Caco-2 (cell line): ENCODE measurements around the gene HES3. TPM values are rescaled to one million over a fixed set of nuclear protein-coding genes. Genes with fewer than 3 reads are reported as not detected.
A peak's percentile ranks its signal among the peaks of the same experiment; 100 is the strongest.

Experiments used
- BruUV-seq: library from RNA; stranded (reverse); fragments of 400-500 nt; replicated peaks from 2 replicates; lab custom pipeline; 2021; lab: Mats Ljungman, UMichigan
- CTCF ChIA-PET: fragments of 300-600 bp; sonication (Branson Sonifier 250); formaldehyde crosslinking; loops from one replicate; lab custom pipeline; 2022; ENCODE audit warnings: antibody characterized with exemption; lab: Charles Lee
- POLR2A ChIA-PET: fragments of 300-600 bp; sonication (Branson Sonifier 250); formaldehyde crosslinking; loops from one replicate; lab custom pipeline; 2022; ENCODE audit warnings: antibody characterized with exemption; lab: Charles Lee
- DNase-seq, 2 experiments: peaks; one replicate each; pipeline versions ENCODE4 v3.0.0 to v3.0.0-alpha.2; 2020 to 2022
- H3K27me3 ChIP-seq: replicated peaks from 2 replicates; pipeline ENCODE4 v1.6.0; 2011; ENCODE audit warnings: low read length; ENCODE audit not compliant: control insufficient read depth, insufficient read depth
- H3K36me3 ChIP-seq: 2 replicates; pipeline ENCODE4 v1.5.1; 2011; ENCODE audit warnings: low read length; ENCODE audit not compliant: control insufficient read depth, insufficient read depth
- H3K4me1 ChIP-seq: fragments of 250-450 bp; sonication (Bioruptor Pico); 2 replicates; pipeline ENCODE4 v1.5.1; 2020; ENCODE audit warnings: mild to moderate bottlenecking
- H3K4me3 ChIP-seq: 2 replicates; pipeline ENCODE4 v1.5.1; 2011; ENCODE audit warnings: low read depth, mild to moderate bottlenecking, control low read depth, low read length
- H3K9me3 ChIP-seq: fragments of 250-450 bp; sonication (Bioruptor Pico); 2 replicates; pipeline ENCODE4 v1.5.1; 2020; ENCODE audit warnings: mild to moderate bottlenecking, moderate library complexity
- H3K27ac Mint-ChIP-seq: one replicate; pipeline ENCODE4 v1.8.0; 2022; ENCODE audit warnings: mixed read lengths; ENCODE audit not compliant: unreplicated experiment
- H3K27me3 Mint-ChIP-seq: one replicate; pipeline ENCODE4 v1.8.0; 2022; ENCODE audit warnings: mixed read lengths; ENCODE audit not compliant: insufficient read depth, unreplicated experiment
- H3K36me3 Mint-ChIP-seq: one replicate; pipeline ENCODE4 v1.8.0; 2022; ENCODE audit warnings: mild to moderate bottlenecking, mixed read lengths; ENCODE audit not compliant: insufficient read depth, unreplicated experiment
- H3K4me1 Mint-ChIP-seq: one replicate; pipeline ENCODE4 v1.8.0; 2022; ENCODE audit warnings: low read depth, mixed read lengths; ENCODE audit not compliant: unreplicated experiment
- H3K4me3 Mint-ChIP-seq: one replicate; pipeline ENCODE4 v1.8.0; 2022; ENCODE audit warnings: mild to moderate bottlenecking, moderate library complexity, mixed read lengths; ENCODE audit not compliant: unreplicated experiment
- H3K9me3 Mint-ChIP-seq: one replicate; pipeline ENCODE4 v1.8.0; 2022; ENCODE audit warnings: mixed read lengths; ENCODE audit not compliant: unreplicated experiment
- CTCF ChIP-seq, 2 experiments: fragments of 200-600 bp in 1 of 2; IDR thresholded peaks; 1 replicate in 1 of 2; 2 replicates in 1 of 2; pipeline versions ENCODE4 v1.5.1 to v1.8.0; 2011 to 2022; ENCODE audit warnings: antibody characterized with exemption in 1 of 2, control low read depth in 1 of 2, inconsistent platforms in 1 of 2, low read depth in 1 of 2, low read length in 1 of 2, mild to moderate bottlenecking in 1 of 2, moderate library complexity in 1 of 2; ENCODE audit not compliant: insufficient read depth in 1 of 2, severe bottlenecking in 1 of 2, unreplicated experiment in 1 of 2
- intact Hi-C: fragments of 100-400 bp; cut with micrococcal nuclease; formaldehyde crosslinking; loops from one replicate; pipeline ENCODE4 v1.10.0; 2022; ENCODE audit not compliant: unreplicated experiment
- total RNA-seq: library from RNA; stranded (reverse); gene quantifications from 2 replicates; pipeline ENCODE4 v1.2.3, GENCODE V29; 2022

The HES3 gene
- total RNA-seq, 1 experiment from 2014 or later = not detected

GRCh38 chr1:6205849-6206519 is 38.0 kb upstream of the HES3 start, which contains the start of gene RNF207:
RNF207 (plus strand) TSS chr1:6206119; CDS start chr1:6206536, 417 bp downstream.
- DNase-seq = peak; percentile 86 to 88
- no peak for TF ChIP-seq CTCF (IDR thresholded peaks at IDR 0.05; ENCODE audit: insufficient read depth in 1 of 2, low read depth in 1 of 2, low read length in 1 of 2, severe bottlenecking in 1 of 2, unreplicated experiment in 1 of 2)
- peak within 1 kb of the TSS; percentile 91 for H3K4me3 ChIP-seq
- no peaks in the 10 kb centered on the region for H3K27me3 ChIP-seq
- Mint-ChIP-seq H3K27ac (no peak within 1 kb of the TSS), H3K36me3 (no peaks in the 10 kb centered on the region), H3K27me3 (no peaks in the 10 kb centered on the region), H3K9me3 (no peaks in the 10 kb centered on the region), H3K4me1 (no peaks in the 10 kb centered on the region), H3K4me3 (peak within 1 kb of the TSS; percentile 84)
- no peaks in the 10 kb centered on the region for H3K36me3 ChIP-seq
- intact Hi-C loops = no loop called here
- POLR2A ChIA-PET = interaction anchor here (0.7 to 1.3 kb wide), 2 partner anchors 29 to 38 kb away, joined by 3 to 6 read pairs; partner anchors contain the start of gene ICMT
- BruUV-seq = no TSS peak
- H3K9me3 ChIP-seq = no peaks in the 10 kb centered on the region
- CTCF ChIA-PET = interaction anchor here (0.7 to 1.0 kb wide), 5 partner anchors 29 to 156 kb away, joined by 3 to 9 read pairs (median 5); no protein-coding TSS in a partner anchor
- no peaks in the 10 kb centered on the region; the same call in 1 of the 2 replicates for H3K4me1 ChIP-seq

GRCh38 chr1:6206520-6206855 is 37.5 kb upstream of the HES3 start:
- H3K4me3 Mint-ChIP-seq = peak overlapping the region; percentile 84
- H3K4me1 Mint-ChIP-seq = no peaks in the 10 kb centered on the region
- H3K9me3 Mint-ChIP-seq = no peaks in the 10 kb centered on the region
- DNase-seq = no peak
- no peaks in the 10 kb centered on the region for H3K36me3 ChIP-seq
- no peak overlapping the region for H3K27ac Mint-ChIP-seq
- H3K36me3 Mint-ChIP-seq = no peaks in the 10 kb centered on the region
- peak overlapping the region; percentile 91 for H3K4me3 ChIP-seq
- POLR2A ChIA-PET = interaction anchor here (0.7 to 1.3 kb wide), 2 partner anchors 29 to 39 kb away, joined by 3 to 6 read pairs; partner anchors contain the start of gene ICMT
- no peaks in the 10 kb centered on the region for H3K27me3 ChIP-seq
- TF ChIP-seq CTCF (IDR thresholded peaks at IDR 0.05; ENCODE audit: insufficient read depth in 1 of 2, low read depth in 1 of 2, low read length in 1 of 2, severe bottlenecking in 1 of 2, unreplicated experiment in 1 of 2) = no peak
- no peaks in the 10 kb centered on the region for H3K27me3 Mint-ChIP-seq
- H3K9me3 ChIP-seq = no peaks in the 10 kb centered on the region
- CTCF ChIA-PET = interaction anchor here (0.7 to 1.0 kb wide), 5 partner anchors 28 to 157 kb away, joined by 3 to 9 read pairs (median 5); no protein-coding TSS in a partner anchor
- no TSS peak for BruUV-seq
- intact Hi-C loops = no loop called here
- H3K4me1 ChIP-seq = no peaks in the 10 kb centered on the region; the same call in 1 of the 2 replicates

DNA sequence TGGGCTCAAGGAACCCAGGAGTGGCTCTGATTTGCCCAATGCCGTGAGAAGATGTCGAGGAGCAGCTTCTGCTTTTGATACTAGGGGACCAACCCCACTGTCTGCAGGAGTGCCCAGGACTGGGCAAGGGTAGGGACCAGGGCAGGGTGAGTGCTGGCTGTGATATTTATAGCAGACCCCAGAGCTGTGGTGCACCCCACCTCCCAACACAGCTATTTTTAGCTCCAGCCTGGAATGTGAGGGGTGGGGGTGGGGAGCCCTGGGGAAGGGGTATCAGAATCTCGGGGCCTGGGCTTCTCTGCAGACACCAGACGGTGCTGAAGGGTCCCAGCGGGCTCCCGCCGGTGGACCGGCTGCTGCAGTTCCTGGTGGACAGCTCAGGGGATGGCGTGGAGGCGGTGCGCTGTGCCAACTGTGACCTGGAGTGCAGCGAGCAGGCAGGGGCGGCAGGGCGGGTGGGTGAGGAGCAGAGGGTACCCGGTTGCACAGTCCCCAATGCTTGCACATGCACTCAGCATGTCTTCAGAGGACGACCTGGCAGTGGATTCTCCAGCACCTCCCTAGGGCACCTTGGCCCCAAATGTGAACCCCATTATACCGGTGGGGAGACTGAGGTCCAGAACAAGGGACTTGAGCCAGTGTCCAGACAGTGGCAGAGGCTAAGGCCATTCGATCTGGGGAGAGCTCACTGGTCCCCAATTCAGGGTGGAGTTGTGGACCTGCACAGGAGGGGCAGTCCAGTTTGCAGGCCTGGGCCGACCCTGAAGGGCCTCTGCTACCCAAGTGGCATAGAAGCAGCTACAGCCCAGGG is 36.7 kb upstream of the HES3 start:
- Mint-ChIP-seq H3K27me3 (no peaks in the 10 kb centered on the region), H3K4me1 (no peaks in the 10 kb centered on the region), H3K36me3 (peaks cover 4% of the 10 kb centered on the region), H3K27ac (no peak overlapping the region), H3K4me3 (peak overlapping the region; percentile 84), H3K9me3 (no peaks in the 10 kb centered on the region)
- no peak for DNase-seq
- BruUV-seq = TSS peak; percentile 51
- H3K4me3 ChIP-seq = no peak overlapping the region; the same call in 1 of the 2 replicates
- H3K36me3 ChIP-seq = no peaks in the 10 kb centered on the region
- H3K4me1 ChIP-seq = no peaks in the 10 kb centered on the region; the same call in 1 of the 2 replicates
- CTCF ChIA-PET = interaction anchor here (1.0 kb wide), 1 partner anchor 31 kb away, joined by 9 read pairs; no protein-coding TSS in a partner anchor
- no peaks in the 10 kb centered on the region for H3K9me3 ChIP-seq
- H3K27me3 ChIP-seq = no peaks in the 10 kb centered on the region
- intact Hi-C loops = no loop called here
- no peak for TF ChIP-seq CTCF (IDR thresholded peaks at IDR 0.05; ENCODE audit: insufficient read depth in 1 of 2, low read depth in 1 of 2, low read length in 1 of 2, severe bottlenecking in 1 of 2, unreplicated experiment in 1 of 2)
- POLR2A ChIA-PET = no interaction called here
